Karpas-422 (cell line): ENCODE measurements around the gene CREB3L2. TPM values are rescaled to one million over a fixed set of nuclear protein-coding genes. Genes with fewer than 3 reads are reported as not detected.

Experiments
- DNase-seq: peaks from one replicate; pipeline ENCODE4 v3.0.0-alpha.2; 2015
- H2AFZ ChIP-seq: fragments of 200-600 bp; sonication (generic); 2 replicates; pipeline ENCODE4 v1.6.1; 2014; ENCODE audit warnings: antibody characterized with exemption, low read length, mixed read lengths
- H3K27ac ChIP-seq: fragments of 200-600 bp; sonication (generic); 2 replicates; pipeline ENCODE4 v1.5.1; 2014; ENCODE audit warnings: mild to moderate bottlenecking, low read length, moderate library complexity
- H3K27me3 ChIP-seq: fragments of 200-600 bp; sonication (generic); 2 replicates; pipeline ENCODE4 v1.6.1; 2014; ENCODE audit warnings: low read length, mixed read lengths
- H3K36me3 ChIP-seq: fragments of 200-600 bp; sonication (generic); 2 replicates; pipeline ENCODE4 v1.6.1; 2014; ENCODE audit warnings: low read length, mixed read lengths; ENCODE audit not compliant: insufficient read depth
- H3K4me1 ChIP-seq: fragments of 200-600 bp; sonication (generic); 2 replicates; pipeline ENCODE4 v1.6.1; 2014; ENCODE audit warnings: mild to moderate bottlenecking, low read length, mixed read lengths
- H3K4me2 ChIP-seq: fragments of 200-600 bp; sonication (generic); 2 replicates; pipeline ENCODE4 v1.6.1; 2014; ENCODE audit warnings: low read length, low read depth, mild to moderate bottlenecking; ENCODE audit not compliant: poor library complexity, severe bottlenecking
- H3K4me3 ChIP-seq: fragments of 200-600 bp; sonication (generic); 2 replicates; pipeline ENCODE4 v1.5.1; 2014; ENCODE audit warnings: mild to moderate bottlenecking, antibody characterized with exemption, low read length, mixed read lengths
- H3K79me2 ChIP-seq: fragments of 200-600 bp; sonication (generic); 2 replicates; pipeline ENCODE4 v1.6.1; 2014; ENCODE audit warnings: mild to moderate bottlenecking, low read length, mixed read lengths
- H3K9ac ChIP-seq: fragments of 200-600 bp; sonication (generic); 2 replicates; pipeline ENCODE4 v1.6.0; 2014; ENCODE audit warnings: low read length
- H3K9me2 ChIP-seq: fragments of 200-600 bp; sonication (generic), shearing (Covaris generic); replicated peaks from 2 replicates; pipeline ENCODE4 v1.6.0; 2014; ENCODE audit warnings: mild to moderate bottlenecking, low read length, moderate library complexity; ENCODE audit not compliant: insufficient read depth
- H3K9me3 ChIP-seq: fragments of 300-700, 200-600 bp; sonication (generic); 2 replicates; pipeline ENCODE4 v1.6.1; 2014; ENCODE audit warnings: low read length, mixed read lengths
- H4K20me1 ChIP-seq: fragments of 200-600 bp; sonication (generic); 2 replicates; pipeline ENCODE4 v1.6.1; 2014; ENCODE audit warnings: mild to moderate bottlenecking, antibody characterized with exemption, low read length, low read depth; ENCODE audit not compliant: insufficient read depth
- total RNA-seq: library from RNA; depleted of rRNA; stranded (reverse); fragments of >200 nt; shearing (Covaris generic); gene quantifications from 2 replicates; pipeline ENCODE4 v1.2.3, GENCODE V29; 2014; ENCODE audit warnings: low replicate concordance

Gene CREB3L2
- total RNA-seq, 1 experiment from 2014 or later = not detected

GRCh38 chr7:138032186-138032585 is 30.3 kb upstream of the CREB3L2 start:
- no peaks in the 10 kb centered on the region for H3K79me2 ChIP-seq
- H3K4me1 ChIP-seq = no peaks in the 10 kb centered on the region
- no peaks in the 10 kb centered on the region for H3K9me3 ChIP-seq
- H3K9me2 ChIP-seq = no peaks in the 10 kb centered on the region
- H4K20me1 ChIP-seq = no peaks in the 10 kb centered on the region
- H3K4me2 ChIP-seq = no peak overlapping the region
- H3K36me3 ChIP-seq = no peaks in the 10 kb centered on the region
- H3K27me3 ChIP-seq = no peaks in the 10 kb centered on the region
- H2AFZ ChIP-seq = no peak overlapping the region
- H3K4me3 ChIP-seq = no peak overlapping the region
- no peak for DNase-seq
- H3K27ac ChIP-seq = no peak overlapping the region
- H3K9ac ChIP-seq = no peak overlapping the region

DNA sequence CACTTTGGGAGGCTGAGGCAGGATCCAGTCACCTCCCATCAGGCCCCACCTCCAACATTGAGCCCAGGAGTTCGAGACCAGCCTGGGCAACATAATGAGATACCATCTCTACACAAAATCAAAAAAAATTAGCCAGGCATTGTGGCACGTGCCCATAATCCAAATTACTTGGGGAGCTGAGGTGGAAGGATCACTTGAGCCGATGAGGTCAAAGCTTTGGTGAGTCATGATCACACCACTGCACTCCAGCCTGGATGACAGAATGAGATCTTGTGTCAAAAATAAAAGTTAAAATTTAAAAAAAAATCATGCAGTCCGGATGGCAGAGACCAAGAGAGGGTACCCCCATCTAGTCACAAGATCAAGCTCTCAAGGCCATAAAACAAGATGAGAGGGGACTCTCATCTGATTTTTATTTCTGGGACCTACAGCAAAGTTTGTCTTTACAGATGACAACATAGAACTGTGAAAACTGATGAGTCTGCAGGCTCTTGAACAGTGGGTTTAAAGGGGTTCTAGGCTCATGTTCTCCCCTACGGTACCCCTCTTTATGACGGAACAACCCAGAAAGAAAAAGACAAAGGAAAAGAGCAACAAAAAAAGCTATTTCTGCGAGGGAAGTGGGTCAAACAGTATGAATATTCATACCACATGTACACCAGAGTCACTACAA is 28.9 kb upstream of the CREB3L2 start:
- Histone ChIP-seq H3K9me2 (no peaks in the 10 kb centered on the region), H3K36me3 (no peaks in the 10 kb centered on the region), H3K4me2 (no peak overlapping the region), H3K4me3 (no peak overlapping the region), H3K4me1 (no peaks in the 10 kb centered on the region), H3K27me3 (no peaks in the 10 kb centered on the region), H4K20me1 (no peaks in the 10 kb centered on the region), H3K9me3 (no peaks in the 10 kb centered on the region), H3K79me2 (no peaks in the 10 kb centered on the region), H2AFZ (no peak overlapping the region), H3K27ac (no peak overlapping the region), H3K9ac (no peak overlapping the region)
- no peak for DNase-seq

DNA sequence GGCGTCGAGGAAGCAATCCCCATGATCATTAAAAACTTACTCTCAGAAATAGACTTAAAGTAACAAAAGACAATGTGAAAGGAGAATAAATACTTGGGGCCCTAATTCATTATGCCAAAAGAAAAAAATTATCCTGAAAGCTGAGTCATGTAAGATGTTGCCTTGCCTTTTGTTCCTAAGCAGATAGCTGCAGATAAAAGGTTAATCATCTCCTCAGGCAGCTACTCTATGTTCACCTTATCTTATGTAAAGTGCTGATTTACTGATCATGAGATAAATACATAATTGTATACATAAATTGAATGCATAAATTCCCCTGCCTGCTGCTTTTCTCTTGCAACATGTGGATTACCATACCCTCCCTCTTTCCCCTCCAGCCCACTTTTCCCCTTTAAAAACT is 28.1 kb upstream of the CREB3L2 start:
- no peaks in the 10 kb centered on the region for H3K9me2 ChIP-seq
- no peaks in the 10 kb centered on the region for H3K9me3 ChIP-seq
- no peaks in the 10 kb centered on the region for H4K20me1 ChIP-seq
- H3K27me3 ChIP-seq = no peaks in the 10 kb centered on the region
- H3K4me2 ChIP-seq = no peak overlapping the region
- H2AFZ ChIP-seq = no peak overlapping the region
- H3K79me2 ChIP-seq = no peaks in the 10 kb centered on the region
- no peak overlapping the region for H3K9ac ChIP-seq
- no peaks in the 10 kb centered on the region for H3K36me3 ChIP-seq
- no peak for DNase-seq
- H3K27ac ChIP-seq = no peak overlapping the region
- H3K4me1 ChIP-seq = no peaks in the 10 kb centered on the region
- no peak overlapping the region for H3K4me3 ChIP-seq

- Histone ChIP-seq H3K9me3 (no peaks in the 10 kb centered on the region), H3K4me1 (no peaks in the 10 kb centered on the region), H3K4me3 (no peak overlapping the region), H3K27me3 (no peaks in the 10 kb centered on the region), H4K20me1 (no peaks in the 10 kb centered on the region), H2AFZ (no peak overlapping the region), H3K27ac (no peak overlapping the region), H3K36me3 (no peaks in the 10 kb centered on the region), H3K9me2 (no peaks in the 10 kb centered on the region), H3K4me2 (no peak overlapping the region), H3K79me2 (no peaks in the 10 kb centered on the region), H3K9ac (no peak overlapping the region)
- no peak for DNase-seq
These were observed 27.2 kb upstream of the CREB3L2 start for GRCh38 chr7:138029126-138029525.

DNA sequence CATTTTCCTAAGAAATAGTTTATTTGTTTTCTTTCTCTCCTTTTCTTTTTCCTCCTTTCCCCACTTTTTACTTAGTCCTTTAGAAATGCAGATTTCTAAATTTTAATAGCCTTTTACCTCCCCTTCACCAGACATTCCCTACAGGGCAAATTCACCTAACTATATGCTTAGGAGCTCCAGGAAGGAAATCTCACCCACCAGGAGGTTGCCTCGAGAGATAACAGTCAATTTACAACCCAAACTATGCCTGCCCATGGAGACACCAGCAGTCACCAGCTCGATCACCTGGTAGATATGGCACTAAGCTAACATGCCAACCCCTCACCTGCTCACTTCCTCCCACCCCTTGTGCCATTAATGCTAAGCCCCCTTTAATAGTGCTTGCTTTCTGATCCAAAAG is 25.2 kb upstream of the CREB3L2 start:
- Histone ChIP-seq H4K20me1 (no peaks in the 10 kb centered on the region), H3K4me1 (no peaks in the 10 kb centered on the region), H3K9me2 (no peaks in the 10 kb centered on the region), H3K27me3 (no peaks in the 10 kb centered on the region), H3K4me3 (no peak overlapping the region), H3K4me2 (no peak overlapping the region), H2AFZ (no peak overlapping the region), H3K79me2 (no peaks in the 10 kb centered on the region), H3K27ac (no peak overlapping the region), H3K36me3 (no peaks in the 10 kb centered on the region), H3K9me3 (no peaks in the 10 kb centered on the region), H3K9ac (no peak overlapping the region)
- DNase-seq = no peak

DNA sequence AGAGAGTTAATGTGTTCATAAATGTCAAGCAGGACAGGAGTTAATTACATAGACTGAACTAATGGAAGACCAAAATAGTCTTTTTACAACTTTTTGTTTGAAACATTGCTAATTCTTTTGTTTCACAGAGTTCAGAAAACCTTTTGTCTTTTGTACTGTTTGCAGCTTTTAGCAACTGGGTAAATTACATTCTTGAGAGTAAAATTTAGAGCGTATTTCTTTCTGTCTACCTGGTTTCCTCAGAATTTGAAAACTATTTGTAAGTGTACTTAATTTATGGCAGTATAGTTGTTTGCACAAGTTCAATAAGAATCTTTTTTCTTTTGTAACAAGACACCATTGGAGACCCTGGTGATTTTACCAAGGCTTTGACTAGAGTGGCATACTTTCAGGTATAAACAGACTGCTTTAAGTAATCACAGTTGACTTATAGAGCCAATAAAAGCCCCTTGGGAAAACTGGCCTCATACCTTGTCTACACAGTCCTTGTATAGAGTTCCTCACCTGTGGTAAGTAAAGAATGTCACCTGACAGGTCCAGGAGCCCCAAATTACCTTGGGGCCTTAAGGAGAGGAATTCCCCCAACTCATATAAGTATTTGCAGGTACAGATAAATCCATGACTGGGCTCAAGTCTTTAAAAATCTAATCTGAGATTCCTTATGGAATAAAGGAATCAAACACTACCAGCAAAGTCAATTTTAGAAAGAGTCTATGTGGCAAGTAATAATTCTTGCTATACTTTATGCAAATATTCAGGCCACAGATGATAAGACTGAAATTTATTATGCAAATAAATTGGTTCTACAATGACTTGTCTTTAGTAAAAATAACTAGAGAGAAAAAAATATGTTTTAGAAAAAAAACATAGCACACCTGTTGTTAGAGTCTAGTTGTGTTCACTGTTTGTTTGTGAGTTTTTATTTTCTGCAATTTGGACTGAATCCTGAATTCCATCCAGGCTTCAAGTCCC is 23.6 kb upstream of the CREB3L2 start:
- no peak overlapping the region for H3K9ac ChIP-seq
- H3K36me3 ChIP-seq = no peaks in the 10 kb centered on the region
- H3K9me3 ChIP-seq = no peaks in the 10 kb centered on the region
- no peak overlapping the region for H3K4me3 ChIP-seq
- H3K79me2 ChIP-seq = no peaks in the 10 kb centered on the region
- no peak overlapping the region for H3K4me2 ChIP-seq
- H2AFZ ChIP-seq = no peak overlapping the region
- no peak overlapping the region for H3K27ac ChIP-seq
- H3K27me3 ChIP-seq = no peaks in the 10 kb centered on the region
- H4K20me1 ChIP-seq = no peaks in the 10 kb centered on the region
- no peaks in the 10 kb centered on the region for H3K4me1 ChIP-seq
- DNase-seq = no peak
- H3K9me2 ChIP-seq = no peaks in the 10 kb centered on the region

- H3K79me2 ChIP-seq = no peaks in the 10 kb centered on the region
- H4K20me1 ChIP-seq = no peaks in the 10 kb centered on the region
- H3K9ac ChIP-seq = no peak overlapping the region
- H3K4me3 ChIP-seq = no peak overlapping the region
- H3K36me3 ChIP-seq = no peaks in the 10 kb centered on the region
- no peaks in the 10 kb centered on the region for H3K27me3 ChIP-seq
- H3K27ac ChIP-seq = no peak overlapping the region
- H3K4me1 ChIP-seq = no peaks in the 10 kb centered on the region
- H3K9me3 ChIP-seq = no peaks in the 10 kb centered on the region
- H2AFZ ChIP-seq = no peak overlapping the region
- H3K4me2 ChIP-seq = no peak overlapping the region
- no peaks in the 10 kb centered on the region for H3K9me2 ChIP-seq
- DNase-seq = no peak
These were observed 22.9 kb upstream of the CREB3L2 start for GRCh38 chr7:138024765-138025164.

DNA sequence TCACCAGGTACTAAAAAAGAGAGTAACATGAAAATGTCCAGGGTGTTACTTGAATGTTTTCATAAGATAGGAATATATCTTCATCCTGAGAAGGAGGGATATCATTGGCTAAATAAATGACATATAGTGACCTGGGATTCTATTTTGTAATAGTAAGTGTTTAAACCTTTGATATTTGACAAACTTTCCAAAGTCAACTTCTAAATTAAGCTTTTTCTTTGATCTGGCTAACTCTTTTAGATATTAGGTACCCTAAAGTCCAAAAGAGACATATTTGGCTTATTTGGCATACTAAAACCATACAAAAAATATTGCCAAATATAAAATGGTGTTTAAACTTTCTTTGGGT is 22.4 kb upstream of the CREB3L2 start:
- Histone ChIP-seq H3K4me3 (no peak overlapping the region), H3K27me3 (no peaks in the 10 kb centered on the region), H3K9me3 (no peaks in the 10 kb centered on the region), H3K9me2 (no peaks in the 10 kb centered on the region), H3K4me2 (no peak overlapping the region), H3K4me1 (no peaks in the 10 kb centered on the region), H3K79me2 (no peaks in the 10 kb centered on the region), H3K9ac (no peak overlapping the region), H3K36me3 (no peaks in the 10 kb centered on the region), H3K27ac (no peak overlapping the region), H2AFZ (no peak overlapping the region), H4K20me1 (no peaks in the 10 kb centered on the region)
- no peak for DNase-seq
